Measurements from ENCODE around the gene FSD1.
A peak's percentile ranks its signal among the peaks of the same experiment; 100 is the strongest.

FSD1 gene

DNA sequence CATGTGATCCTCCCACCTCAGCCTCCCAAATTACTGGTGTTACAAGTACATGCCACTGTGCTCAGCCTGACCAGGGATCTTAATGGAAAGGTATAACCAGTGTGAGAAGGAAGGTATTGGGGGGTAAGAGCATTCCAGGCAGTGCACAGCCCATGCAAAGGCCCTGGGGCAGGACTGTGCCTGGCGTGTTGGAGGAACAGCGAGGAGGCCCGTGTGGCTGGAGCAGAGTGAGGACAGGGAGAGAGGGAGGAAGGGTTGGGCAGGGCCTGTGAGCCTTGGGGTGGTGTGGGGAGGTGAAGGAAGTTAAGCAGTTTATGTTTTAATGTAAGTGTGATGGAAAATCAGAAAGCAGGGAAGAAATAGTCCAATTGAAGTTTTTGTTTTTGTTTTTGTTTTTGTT, 3.8 kb upstream of the FSD1 start:
- H3K27me3 Mint-ChIP-seq: no peaks in the 10 kb centered on the region
- peak overlapping the region in 1 of 2 donors; percentile 75 for H3K27ac Mint-ChIP-seq
- no peak for ATAC-seq

DNA sequence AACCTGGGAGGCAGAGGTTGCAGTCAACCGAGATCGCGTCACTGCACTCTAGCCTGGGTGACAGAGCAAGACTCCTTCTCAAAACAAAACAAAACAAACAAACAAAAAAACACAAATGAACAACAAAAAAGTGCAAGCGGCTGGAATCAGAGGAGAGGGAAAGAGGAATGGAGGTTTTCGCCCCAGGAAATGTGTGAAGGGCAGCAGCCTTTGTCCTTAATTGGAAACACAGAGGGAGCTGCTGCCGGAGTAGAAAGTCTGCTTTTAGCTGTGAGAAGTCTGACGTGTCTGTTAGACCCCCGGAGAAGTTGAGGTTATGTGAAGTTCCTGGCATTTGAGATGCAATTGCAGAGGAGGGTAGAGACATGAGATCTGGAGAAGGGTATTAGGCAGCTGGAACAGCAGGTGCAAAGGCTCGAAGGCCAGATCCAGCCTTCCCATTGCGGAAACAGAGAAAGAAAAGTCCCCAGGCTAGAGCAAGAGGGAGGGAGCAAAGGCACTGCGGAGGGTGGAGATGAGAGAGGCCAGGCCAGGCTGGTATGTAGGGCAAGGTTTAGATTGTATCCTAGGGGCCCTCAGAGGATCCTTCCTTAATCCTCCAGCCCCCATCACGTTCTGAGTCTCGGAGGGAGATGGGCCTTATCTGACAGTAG, 2.7 kb upstream of the FSD1 start:
- H3K4me1 Mint-ChIP-seq: peaks cover 73% of the 10 kb centered on the region
- no peaks in the 10 kb centered on the region for H3K27me3 Mint-ChIP-seq
- H3K9me3 Mint-ChIP-seq: no peaks in the 10 kb centered on the region
- peak overlapping the region; percentile 83 to 88 for H3K4me3 Mint-ChIP-seq
- peak; percentile 34 for ATAC-seq
- DNase-seq: no peak
- peak overlapping the region; percentile 0 to 89 for H3K27ac Mint-ChIP-seq

More for the DNA sequence above, 3.8 kb upstream of the FSD1 start:
- H3K9me3 Mint-ChIP-seq: no peaks in the 10 kb centered on the region
- H3K4me3 Mint-ChIP-seq: peak overlapping the region; percentile 31 to 40
- no peak for DNase-seq
- H3K4me1 Mint-ChIP-seq: peaks cover 75% of the 10 kb centered on the region

DNA sequence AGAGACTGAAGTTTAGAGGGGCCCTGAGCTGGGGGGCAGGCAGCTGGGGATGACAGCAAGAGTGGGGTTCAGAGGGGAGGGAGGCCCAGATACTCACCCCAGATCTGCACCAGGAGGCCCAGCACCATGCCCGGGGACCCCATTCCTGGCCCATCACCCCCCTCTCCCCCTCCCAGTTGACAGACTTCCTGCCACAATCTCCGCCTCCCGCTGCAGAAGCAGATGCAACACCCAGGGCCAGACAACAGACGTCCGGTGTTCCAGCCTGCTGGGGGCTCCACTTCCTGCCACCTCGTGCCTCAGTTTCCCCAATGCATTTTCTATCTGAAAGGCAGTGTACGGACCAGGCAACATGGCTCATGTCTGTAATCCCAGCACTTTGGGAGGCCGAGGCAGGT, 2.2 kb upstream of the FSD1 start, which contains the start of gene TMIGD2:
TMIGD2 (minus strand) TSS at position 147 of the 398 bp plus-strand sequence; CDS start at position 143, 4 bp downstream.
- Mint-ChIP-seq H3K9me3 (no peaks in the 10 kb centered on the region), H3K4me1 (peaks cover 72% of the 10 kb centered on the region), H3K27me3 (no peaks in the 10 kb centered on the region), H3K27ac (peak within 1 kb of the TSS; percentile 50 to 91), H3K4me3 (peak within 1 kb of the TSS; percentile 83 to 88)
- ATAC-seq: peak; percentile 31
- DNase-seq: peak in 1 of 2 donors; percentile 38

DNA sequence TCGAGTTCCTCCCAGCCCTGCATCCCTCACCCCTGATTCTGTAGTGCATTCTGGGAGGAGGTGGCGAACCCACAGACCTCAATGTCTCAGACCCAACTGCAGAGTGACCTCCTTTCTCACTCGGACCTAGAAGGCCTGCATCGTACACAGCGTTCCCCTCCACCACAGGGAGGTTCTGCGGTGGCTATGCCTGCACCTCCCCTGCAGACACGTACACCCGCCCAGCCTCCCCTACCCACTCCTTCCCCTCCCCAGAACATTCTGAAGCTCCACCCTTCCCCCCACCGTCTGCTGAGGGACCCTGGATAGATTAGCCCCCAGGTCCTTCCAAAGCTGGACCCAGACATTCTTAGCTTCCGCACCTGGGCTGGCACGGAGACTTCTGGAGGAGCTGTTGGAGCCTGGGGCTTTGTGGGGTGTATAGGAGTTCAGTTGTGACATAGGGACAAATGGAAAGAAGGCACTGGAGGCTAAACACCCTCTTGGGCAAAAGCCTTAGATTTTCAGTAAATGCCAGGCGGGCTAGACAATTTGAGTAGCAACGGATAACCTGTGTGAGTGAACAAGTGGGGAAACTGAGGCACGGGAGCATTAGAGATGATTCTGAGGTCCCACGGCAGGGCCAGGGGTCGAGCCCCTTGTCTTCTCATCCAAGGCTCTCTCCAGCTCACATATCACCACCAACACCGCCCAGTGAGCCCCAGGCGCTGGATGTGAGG, 420 bp upstream of the FSD1 start:
- Mint-ChIP-seq H3K4me3 (peak overlapping the region; percentile 78 to 81), H3K4me1 (peaks cover 57% of the 10 kb centered on the region), H3K9me3 (no peaks in the 10 kb centered on the region), H3K27ac (peak overlapping the region in 1 of 2 donors; percentile 31), H3K27me3 (no peaks in the 10 kb centered on the region)
- ATAC-seq: no peak
- no peak for DNase-seq

DNA sequence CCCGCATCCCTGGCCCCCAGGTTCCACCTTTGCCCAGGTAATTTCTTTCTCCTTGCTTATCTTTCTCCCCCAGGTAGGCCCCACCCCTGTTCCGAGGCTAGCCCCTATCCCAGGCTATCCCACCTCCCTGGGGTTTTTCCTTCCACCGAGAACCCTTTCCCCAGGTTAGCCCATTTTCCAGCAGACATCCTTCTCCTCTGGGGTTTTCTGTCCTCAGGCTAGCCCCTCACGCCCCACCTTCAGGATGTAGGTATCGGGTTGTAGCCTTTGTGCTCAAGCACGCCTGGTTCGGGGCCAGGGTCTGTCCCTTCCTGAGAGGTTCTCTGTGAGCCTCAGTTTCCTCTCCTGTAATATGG, 837 bp downstream of the FSD1 start:
- peak overlapping the region in 1 of 2 donors; percentile 80 for H3K27ac Mint-ChIP-seq
- H3K4me3 Mint-ChIP-seq: peak overlapping the region; percentile 81 to 89
- DNase-seq (no peak), ATAC-seq (no peak)
- H3K27me3 Mint-ChIP-seq: no peaks in the 10 kb centered on the region
- H3K9me3 Mint-ChIP-seq: no peaks in the 10 kb centered on the region
- H3K4me1 Mint-ChIP-seq: peaks cover 48% of the 10 kb centered on the region

DNA sequence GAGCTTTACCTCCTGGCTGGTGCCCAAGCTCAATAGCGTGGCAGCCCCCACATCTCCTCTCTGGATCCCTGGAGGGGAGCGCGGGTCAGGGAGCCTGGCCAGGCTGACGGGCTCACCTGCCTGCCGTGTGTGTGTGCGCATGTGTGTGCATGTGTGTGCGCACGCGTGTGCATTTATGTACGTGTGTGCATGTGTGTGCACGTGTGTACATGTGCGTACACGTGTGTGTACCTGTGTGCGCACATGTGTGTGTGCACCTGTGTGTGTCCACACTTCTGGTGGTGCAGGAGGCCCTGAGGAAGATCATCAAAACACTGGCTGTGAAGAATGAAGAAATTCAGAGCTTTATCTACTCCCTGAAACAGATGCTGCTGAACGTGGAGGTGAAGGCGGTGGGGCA, 1.3 kb downstream of the FSD1 start:
- no peak for DNase-seq
- Mint-ChIP-seq H3K4me1 (peaks cover 44% of the 10 kb centered on the region), H3K9me3 (no peaks in the 10 kb centered on the region), H3K27ac (no peak overlapping the region), H3K27me3 (no peaks in the 10 kb centered on the region), H3K4me3 (peak overlapping the region; percentile 81 to 89)
- no peak for ATAC-seq

DNA sequence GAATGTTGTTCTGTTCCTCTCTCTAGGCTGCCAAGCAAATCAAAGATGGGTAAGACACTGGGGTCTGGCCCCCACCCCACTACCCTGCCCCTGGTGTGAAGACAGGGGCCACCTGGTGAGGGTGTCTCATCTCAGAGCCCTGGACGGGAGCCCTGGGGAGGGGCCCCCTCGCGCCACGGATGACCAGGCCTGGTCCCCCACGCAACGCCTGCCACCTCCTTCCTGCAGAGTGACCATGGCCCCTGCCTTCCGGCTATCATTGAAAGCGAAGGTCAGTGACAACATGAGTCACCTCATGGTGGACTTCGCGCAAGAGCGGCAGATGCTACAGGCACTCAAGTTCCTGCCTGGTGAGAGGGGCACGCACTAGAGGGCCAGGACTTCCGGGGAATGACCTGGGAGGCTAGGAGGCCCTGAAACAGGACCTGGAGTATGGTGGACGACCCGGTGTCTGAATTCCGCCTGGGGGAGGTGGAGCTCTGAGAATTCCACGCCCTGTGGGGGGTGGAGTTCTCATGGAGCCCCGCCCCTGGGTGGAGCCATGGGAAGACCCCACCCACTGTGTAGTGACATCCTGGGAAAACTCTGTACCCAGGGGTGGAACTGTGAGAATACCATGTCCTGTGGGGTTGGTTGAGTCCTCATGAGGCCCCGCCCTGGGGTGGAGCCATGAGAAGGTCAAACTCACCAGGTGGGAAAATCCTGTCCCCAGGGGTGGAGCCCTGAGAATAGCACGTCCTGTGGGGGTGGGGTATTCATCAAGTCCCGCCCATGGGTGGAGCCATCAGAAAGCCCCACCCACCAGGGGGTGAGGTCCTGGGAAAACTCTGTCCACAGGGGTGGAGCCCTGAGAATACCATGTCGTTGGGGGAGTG, 6.1 kb downstream of the FSD1 start:
- peaks cover 4% of the 10 kb centered on the region for H3K4me1 Mint-ChIP-seq
- no peak overlapping the region for H3K4me3 Mint-ChIP-seq
- no peak for ATAC-seq
- no peak overlapping the region for H3K27ac Mint-ChIP-seq
- H3K27me3 Mint-ChIP-seq: no peaks in the 10 kb centered on the region
- H3K9me3 Mint-ChIP-seq: no peaks in the 10 kb centered on the region
- peak in 1 of 2 donors; percentile 23 for DNase-seq

DNA sequence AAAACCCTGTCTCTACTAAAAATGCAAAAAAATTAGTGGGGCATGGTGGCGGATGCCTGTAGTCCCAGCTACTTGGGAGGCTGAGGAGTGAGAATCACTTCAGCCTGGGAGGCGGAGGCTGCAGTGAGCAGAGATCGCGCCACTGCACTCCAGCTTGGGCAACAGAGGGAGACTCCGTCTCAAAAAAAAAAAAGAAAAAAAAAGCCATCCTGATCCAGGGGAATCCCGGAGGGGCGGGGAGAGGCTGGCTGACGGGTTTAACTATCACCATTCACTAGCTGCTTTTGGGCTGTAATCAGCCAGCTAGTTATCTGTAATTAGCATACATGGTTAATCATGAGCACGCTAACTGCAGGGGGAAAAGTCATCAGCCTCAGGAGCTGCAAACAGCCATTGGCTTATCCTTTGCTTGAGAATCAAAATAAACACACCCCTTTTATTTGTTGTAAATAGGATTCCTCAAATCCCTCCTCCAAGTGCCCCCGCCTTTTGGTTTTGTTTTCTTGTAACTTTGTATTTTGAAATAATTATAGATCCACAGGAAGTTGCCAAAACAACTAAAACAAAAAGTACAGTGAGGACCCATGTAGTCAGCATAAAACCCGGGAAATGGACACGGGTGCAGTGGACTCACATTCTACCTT, 9.6 kb downstream of the FSD1 start:
- ATAC-seq (no peak), DNase-seq (no peak)
- peaks cover 5% of the 10 kb centered on the region in 2 donors for H3K9me3 Mint-ChIP-seq
- H3K4me3 Mint-ChIP-seq: no peak overlapping the region
- H3K4me1 Mint-ChIP-seq: no peaks in the 10 kb centered on the region
- H3K27ac Mint-ChIP-seq: peak overlapping the region in 1 of 2 donors; percentile 82
- H3K27me3 Mint-ChIP-seq: no peaks in the 10 kb centered on the region

DNA sequence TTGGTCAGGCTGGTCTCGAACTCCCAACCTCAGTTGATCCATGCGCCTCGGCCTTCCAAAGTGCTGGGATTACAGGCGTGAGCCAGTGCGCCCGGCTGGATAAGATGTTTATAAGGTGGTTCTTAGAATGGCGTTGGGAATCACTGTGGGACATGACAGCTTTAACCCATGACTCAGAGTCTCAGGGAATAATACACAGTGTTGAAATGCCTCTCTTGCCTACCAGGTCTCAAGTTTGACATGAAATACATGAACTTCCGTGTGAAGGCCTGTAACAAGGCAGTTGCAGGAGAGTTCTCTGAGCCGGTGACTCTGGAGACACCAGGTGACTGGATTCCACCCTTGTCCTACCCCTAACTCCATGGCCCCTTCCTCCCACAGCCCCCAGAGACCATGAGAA, 12.6 kb downstream of the FSD1 start:
- Mint-ChIP-seq H3K27ac (no peak overlapping the region), H3K4me3 (no peak overlapping the region), H3K4me1 (no peaks in the 10 kb centered on the region), H3K27me3 (no peaks in the 10 kb centered on the region), H3K9me3 (peaks cover 23 to 35% of the 10 kb centered on the region in 2 donors)
- DNase-seq (no peak), ATAC-seq (no peak)

DNA sequence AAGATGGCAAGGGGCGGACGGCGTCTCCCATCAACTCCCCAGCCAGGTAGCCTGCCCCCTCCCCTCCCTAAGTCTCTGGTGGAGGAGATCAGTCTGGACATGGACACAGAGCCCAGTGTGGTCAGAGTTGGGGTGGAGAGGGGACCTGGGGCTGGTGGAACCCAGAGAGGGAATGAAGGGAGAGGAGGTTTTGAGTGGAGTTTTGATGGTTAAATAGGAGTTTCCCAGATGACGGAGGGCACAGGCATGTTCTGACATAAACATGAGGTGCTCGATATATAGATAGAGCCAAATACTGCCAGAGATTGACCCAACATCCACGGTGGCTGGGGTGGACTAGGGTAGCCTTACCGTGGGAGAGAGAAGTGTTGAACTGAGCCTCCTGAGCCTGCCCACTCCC, 14.1 kb downstream of the FSD1 start:
- no peak for ATAC-seq
- Mint-ChIP-seq H3K27ac (no peak overlapping the region), H3K27me3 (no peaks in the 10 kb centered on the region), H3K9me3 (peaks cover 23 to 38% of the 10 kb centered on the region in 2 donors), H3K4me3 (no peak overlapping the region), H3K4me1 (no peaks in the 10 kb centered on the region)
- no peak for DNase-seq

DNA sequence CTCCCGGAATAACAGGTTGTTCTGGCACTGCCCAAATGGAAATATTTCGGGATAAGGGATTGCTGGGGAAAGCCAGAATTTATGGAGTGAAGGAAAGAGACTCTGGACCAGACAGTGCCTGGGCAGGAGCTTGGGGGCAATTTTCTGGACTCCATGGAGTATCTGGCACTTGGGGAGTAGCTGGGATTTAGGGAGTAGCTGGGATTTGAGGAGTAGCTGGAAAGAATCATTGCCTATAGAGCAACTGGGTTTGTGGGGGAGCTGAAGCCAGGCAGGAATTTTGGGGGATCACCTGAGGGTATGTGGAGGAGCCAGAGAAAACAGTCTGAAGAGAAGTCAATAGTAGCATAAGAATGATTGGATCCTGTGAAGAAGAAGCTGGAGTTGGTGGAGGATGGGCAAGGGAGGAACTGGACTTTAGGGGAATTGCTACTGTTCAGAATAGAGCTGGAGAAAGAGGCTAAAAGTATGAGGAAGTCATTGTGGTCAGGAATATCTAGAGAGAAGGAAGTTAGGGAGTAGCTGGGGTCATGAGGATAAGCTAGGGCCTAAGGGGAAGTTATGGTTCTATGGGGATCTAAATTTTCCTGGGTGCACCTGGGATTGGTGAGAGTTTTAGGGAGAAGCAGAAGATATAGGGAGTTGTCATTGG, 14.8 kb downstream of the FSD1 start:
- Mint-ChIP-seq H3K27ac (peak overlapping the region in 1 of 2 donors; percentile 14), H3K27me3 (no peaks in the 10 kb centered on the region)
- ATAC-seq: no peak

DNA sequence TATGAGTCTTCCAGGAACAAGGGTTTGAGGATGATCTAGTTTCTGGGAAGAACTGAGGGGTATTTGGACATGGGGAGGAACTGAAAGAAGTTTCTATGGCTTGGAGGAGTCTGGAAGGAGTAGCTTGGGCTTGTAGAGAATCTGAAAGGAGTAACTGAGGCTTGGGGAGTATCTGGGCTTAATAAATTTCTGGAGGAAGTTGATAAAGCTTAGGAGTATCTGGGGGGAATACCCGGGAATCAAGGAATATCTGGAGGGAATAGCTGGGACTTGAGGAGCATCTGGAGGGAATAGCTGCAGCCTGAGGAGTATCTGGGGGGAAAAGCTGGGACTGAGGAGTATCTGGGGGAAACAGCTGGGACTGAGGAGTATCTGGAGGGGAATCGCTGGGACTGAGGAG, 16.0 kb downstream of the FSD1 start:
- ATAC-seq (no peak), DNase-seq (no peak)
- H3K9me3 Mint-ChIP-seq: peaks cover 23 to 38% of the 10 kb centered on the region in 2 donors
- H3K4me3 Mint-ChIP-seq: no peak overlapping the region
- H3K27me3 Mint-ChIP-seq: no peaks in the 10 kb centered on the region
- H3K27ac Mint-ChIP-seq: no peak overlapping the region
- H3K4me1 Mint-ChIP-seq: peaks cover 3% of the 10 kb centered on the region

More for the DNA sequence above, 14.8 kb downstream of the FSD1 start:
- Mint-ChIP-seq H3K4me3 (no peak overlapping the region), H3K4me1 (no peaks in the 10 kb centered on the region), H3K9me3 (peaks cover 23 to 38% of the 10 kb centered on the region in 2 donors)
- DNase-seq: no peak

DNA sequence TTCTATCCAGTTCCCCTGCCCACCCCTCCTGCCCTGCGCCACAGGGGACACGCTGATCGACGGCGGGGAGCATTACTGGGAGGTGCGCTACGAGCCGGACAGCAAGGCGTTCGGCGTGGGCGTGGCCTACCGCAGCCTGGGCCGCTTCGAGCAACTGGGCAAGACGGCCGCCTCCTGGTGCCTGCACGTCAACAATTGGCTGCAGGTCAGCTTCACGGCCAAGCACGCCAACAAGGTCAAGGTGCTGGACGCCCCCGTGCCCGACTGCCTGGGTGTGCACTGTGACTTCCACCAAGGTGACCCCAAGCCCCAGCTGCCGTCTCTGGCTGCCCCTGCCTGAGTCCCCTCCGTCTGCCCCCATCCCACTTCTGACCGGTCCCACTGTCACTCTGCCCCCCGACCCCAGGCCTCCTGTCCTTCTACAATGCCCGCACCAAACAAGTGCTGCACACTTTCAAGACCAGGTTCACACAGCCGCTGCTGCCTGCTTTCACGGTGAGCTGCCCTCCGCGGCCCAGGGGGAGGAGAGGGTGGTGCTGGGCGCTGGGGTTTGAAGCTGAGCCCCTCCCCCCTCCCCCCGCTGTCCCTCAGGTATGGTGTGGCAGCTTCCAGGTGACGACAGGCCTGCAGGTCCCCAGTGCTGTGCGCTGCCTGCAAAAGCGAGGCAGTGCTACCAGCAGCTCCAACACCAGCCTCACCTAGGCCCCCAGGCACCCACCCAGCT, 18.7 kb downstream of the FSD1 start:
- Mint-ChIP-seq H3K27ac (no peak overlapping the region), H3K9me3 (peaks cover 23 to 38% of the 10 kb centered on the region in 2 donors), H3K27me3 (peaks cover 7% of the 10 kb centered on the region)

DNA sequence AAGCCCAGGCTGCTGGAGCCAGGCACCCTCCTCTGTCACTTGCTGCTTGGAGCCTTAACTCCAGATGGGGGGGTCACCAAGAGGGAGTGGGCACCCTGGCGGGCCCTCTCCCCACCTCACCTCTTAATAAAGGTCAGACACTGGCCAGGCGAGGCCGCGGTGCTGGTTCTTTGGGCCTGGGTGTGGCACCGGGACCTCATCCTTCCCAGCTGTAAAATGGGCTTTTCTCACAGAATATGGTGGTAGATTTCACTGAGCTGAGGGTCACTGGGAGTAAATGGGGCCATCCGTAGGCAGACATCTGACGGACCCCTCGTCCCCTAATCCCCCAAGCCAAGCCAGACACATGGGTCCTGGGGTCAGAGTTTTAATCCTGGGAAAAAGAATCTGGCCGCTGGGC, 19.3 kb downstream of the FSD1 start:
- Mint-ChIP-seq H3K4me1 (peaks cover 32% of the 10 kb centered on the region), H3K27ac (no peak overlapping the region), H3K27me3 (peaks cover 7% of the 10 kb centered on the region), H3K9me3 (peaks cover 21 to 36% of the 10 kb centered on the region in 2 donors), H3K4me3 (no peak overlapping the region)
- ATAC-seq (no peak), DNase-seq (no peak)

More for the DNA sequence above, 18.7 kb downstream of the FSD1 start:
- DNase-seq (no peak), ATAC-seq (no peak)
- Mint-ChIP-seq H3K4me3 (no peak overlapping the region), H3K4me1 (peaks cover 26% of the 10 kb centered on the region)

Measured in stimulated activated naive CD8-positive, alpha-beta T cell treated with anti-CD3 and anti-CD28 coated beads, Interleukin-15, amount 100 ng/mL, for 72 hours (primary cell).